ENCODE measurements around the gene PLPP3. TPM values are rescaled to one million over a fixed set of nuclear protein-coding genes. Genes with fewer than 3 reads are reported as not detected.

PLPP3 gene
- total RNA-seq, 4 donors from 2014 or later = 16.5 to 116 (median 33.5) TPM

- H3K27ac ChIP-seq = no peak overlapping the region
- 71 to 75% methylated on average over 1 of the region's 1 CpG for WGBS, 2 donors
- intact Hi-C loops (cut with DNase I) = no loop called here
- no peak for TF ChIP-seq POLR2A (IDR thresholded peaks at IDR 0.05)
- TF ChIP-seq, protein P1, sequence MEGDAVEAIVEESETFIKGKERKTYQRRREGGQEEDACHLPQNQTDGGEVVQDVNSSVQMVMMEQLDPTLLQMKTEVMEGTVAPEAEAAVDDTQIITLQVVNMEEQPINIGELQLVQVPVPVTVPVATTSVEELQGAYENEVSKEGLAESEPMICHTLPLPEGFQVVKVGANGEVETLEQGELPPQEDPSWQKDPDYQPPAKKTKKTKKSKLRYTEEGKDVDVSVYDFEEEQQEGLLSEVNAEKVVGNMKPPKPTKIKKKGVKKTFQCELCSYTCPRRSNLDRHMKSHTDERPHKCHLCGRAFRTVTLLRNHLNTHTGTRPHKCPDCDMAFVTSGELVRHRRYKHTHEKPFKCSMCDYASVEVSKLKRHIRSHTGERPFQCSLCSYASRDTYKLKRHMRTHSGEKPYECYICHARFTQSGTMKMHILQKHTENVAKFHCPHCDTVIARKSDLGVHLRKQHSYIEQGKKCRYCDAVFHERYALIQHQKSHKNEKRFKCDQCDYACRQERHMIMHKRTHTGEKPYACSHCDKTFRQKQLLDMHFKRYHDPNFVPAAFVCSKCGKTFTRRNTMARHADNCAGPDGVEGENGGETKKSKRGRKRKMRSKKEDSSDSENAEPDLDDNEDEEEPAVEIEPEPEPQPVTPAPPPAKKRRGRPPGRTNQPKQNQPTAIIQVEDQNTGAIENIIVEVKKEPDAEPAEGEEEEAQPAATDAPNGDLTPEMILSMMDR (IDR thresholded peaks at IDR 0.05) = no peak
- no peaks in the 10 kb centered on the region for H3K9me3 ChIP-seq
- H3K4me1 ChIP-seq = peaks cover 0 to 4% (median 2%) of the 10 kb centered on the region in 3 donors
- no peaks in the 10 kb centered on the region for H3K27me3 ChIP-seq
- no peak for DNase-seq
- no peak overlapping the region for H3K4me3 ChIP-seq
- H3K36me3 ChIP-seq = no peaks in the 10 kb centered on the region
These were observed 116.0 kb downstream of the PLPP3 start for GRCh38 chr1:56463376-56463775.

GRCh38 chr1:56462209-56462608, 117.2 kb downstream of the PLPP3 start:
- TF ChIP-seq, protein P1 (IDR thresholded peaks at IDR 0.05) = no peak
- TF ChIP-seq POLR2A (IDR thresholded peaks at IDR 0.05) = no peak
- H3K9me3 ChIP-seq = no peaks in the 10 kb centered on the region
- no peaks in the 10 kb centered on the region for H3K27me3 ChIP-seq
- no peak overlapping the region for H3K27ac ChIP-seq
- peaks cover 0 to 2% (median 0%) of the 10 kb centered on the region in 3 donors for H3K4me1 ChIP-seq
- no peaks in the 10 kb centered on the region for H3K36me3 ChIP-seq
- intact Hi-C loops (cut with DNase I) = no loop called here
- no peak for DNase-seq
- H3K4me3 ChIP-seq = no peak overlapping the region
- WGBS, 2 donors = 53 to 60% methylated on average over 3 of the region's 3 CpGs

DNA sequence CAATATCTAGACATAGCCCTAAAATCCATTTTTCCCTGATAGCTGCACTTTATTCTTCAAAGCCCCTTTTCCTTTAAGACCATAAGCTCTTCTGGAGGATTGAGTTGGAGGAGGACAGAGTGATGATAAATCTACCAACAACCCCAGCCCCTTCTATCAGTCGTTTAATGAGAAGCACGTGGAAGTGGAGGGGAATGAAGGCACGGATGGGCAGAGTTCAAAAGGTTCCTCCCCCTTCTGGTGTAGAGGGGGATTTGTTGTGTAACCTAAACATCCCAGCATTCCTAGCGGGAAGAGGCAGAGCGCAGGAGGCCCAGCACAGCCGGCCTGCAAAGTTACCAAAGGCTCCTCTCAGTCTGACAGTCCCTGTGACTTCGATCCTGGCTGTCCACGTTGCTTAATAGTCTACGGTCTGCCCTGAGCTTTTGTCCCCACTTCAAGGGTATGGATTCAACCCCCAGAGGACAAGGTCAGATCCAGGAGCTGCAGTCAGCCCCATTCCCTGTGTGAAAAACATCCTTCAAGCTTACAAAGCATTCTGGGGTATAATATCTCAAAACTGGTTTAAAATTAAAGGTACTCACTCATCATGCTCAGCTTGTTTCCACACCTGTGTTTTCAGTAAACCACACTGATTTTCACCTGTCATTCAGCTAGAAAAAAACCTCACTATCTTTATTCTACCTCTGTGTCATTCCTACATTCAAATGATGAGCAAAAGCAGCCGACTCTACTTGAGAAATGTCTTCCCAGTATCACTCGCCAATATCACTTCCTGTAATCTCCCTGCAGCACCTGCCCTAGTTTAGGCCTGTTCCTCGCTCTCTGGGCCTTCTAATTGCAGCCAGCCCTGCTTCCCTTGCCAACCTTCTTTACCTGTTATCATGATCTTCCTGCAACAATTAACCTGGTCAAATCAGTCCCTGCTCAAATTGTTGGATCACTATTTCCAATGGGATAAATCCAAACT, 117.9 kb downstream of the PLPP3 start:
- no peak for DNase-seq
- H3K27me3 ChIP-seq = no peaks in the 10 kb centered on the region
- H3K9me3 ChIP-seq = no peaks in the 10 kb centered on the region
- TF ChIP-seq POLR2A (IDR thresholded peaks at IDR 0.05) = no peak
- TF ChIP-seq, protein P1 (IDR thresholded peaks at IDR 0.05) = no peak
- no peak overlapping the region for H3K4me3 ChIP-seq
- H3K36me3 ChIP-seq = no peaks in the 10 kb centered on the region
- intact Hi-C loops (cut with DNase I) = no loop called here
- peaks cover 0 to 8% (median 0%) of the 10 kb centered on the region in 3 donors for H3K4me1 ChIP-seq
- 72 to 76% methylated on average over 10 to 11 of the region's 12 CpGs for WGBS, 2 donors
- H3K27ac ChIP-seq = no peak overlapping the region

DNA sequence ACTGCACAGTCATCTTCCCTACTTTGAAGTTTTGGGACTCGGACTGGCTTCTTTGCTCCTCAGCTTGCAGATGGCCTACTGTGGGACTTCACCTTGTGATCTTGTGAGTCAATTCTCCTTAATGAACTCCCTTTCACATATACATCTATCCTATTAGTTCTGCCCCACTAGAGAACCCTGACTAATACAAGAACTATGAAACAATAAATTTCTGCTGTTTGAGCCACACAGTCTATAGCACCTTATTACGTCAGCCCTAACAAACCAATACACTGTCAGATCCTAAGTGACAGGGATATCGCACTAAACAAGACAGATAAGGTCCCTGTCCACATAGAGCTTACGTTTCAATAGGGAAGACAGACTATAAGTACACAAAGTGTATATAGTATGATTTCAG, 120.1 kb downstream of the PLPP3 start:
- intact Hi-C loops (cut with DNase I) = no loop called here
- no peaks in the 10 kb centered on the region for H3K36me3 ChIP-seq
- no peak overlapping the region for H3K27ac ChIP-seq
- no peaks in the 10 kb centered on the region for H3K27me3 ChIP-seq
- H3K9me3 ChIP-seq = no peaks in the 10 kb centered on the region
- peaks cover 0 to 6% (median 0%) of the 10 kb centered on the region in 3 donors for H3K4me1 ChIP-seq
- WGBS, 2 donors = 92 to 93% methylated on average over 4 of the region's 4 CpGs
- DNase-seq = no peak
- H3K4me3 ChIP-seq = no peak overlapping the region
- TF ChIP-seq, protein P1 (IDR thresholded peaks at IDR 0.05) = no peak
- no peak for TF ChIP-seq POLR2A (IDR thresholded peaks at IDR 0.05)

- WGBS, 2 donors = 82 to 84% methylated on average over 7 to 10 of the region's 10 CpGs
- TF ChIP-seq, protein P1 (IDR thresholded peaks at IDR 0.05) = no peak
- no peak for TF ChIP-seq POLR2A (IDR thresholded peaks at IDR 0.05)
- H3K36me3 ChIP-seq = no peaks in the 10 kb centered on the region
- H3K9me3 ChIP-seq = no peaks in the 10 kb centered on the region
- H3K4me3 ChIP-seq = no peak overlapping the region
- no peaks in the 10 kb centered on the region for H3K27me3 ChIP-seq
- no peak for DNase-seq
- H3K4me1 ChIP-seq = peaks cover 0 to 8% (median under 1%) of the 10 kb centered on the region in 3 donors
- intact Hi-C loops (cut with DNase I) = no loop called here
- no peak overlapping the region for H3K27ac ChIP-seq
These were observed 121.5 kb downstream of the PLPP3 start for GRCh38 chr1:56457756-56458375.

Data from esophagus squamous epithelium (tissue), 5 donors.